GM18517 (cell line): Measurements from ENCODE around the gene FGF3.

Experiments used
- ATAC-seq: cut with Tn5 transposase; IDR thresholded peaks from one replicate; pipeline ENCODE4 v1.9.1; 2021; ENCODE audit warnings: mild to moderate bottlenecking, moderate library complexity; ENCODE audit not compliant: unreplicated experiment

Gene FGF3

DNA sequence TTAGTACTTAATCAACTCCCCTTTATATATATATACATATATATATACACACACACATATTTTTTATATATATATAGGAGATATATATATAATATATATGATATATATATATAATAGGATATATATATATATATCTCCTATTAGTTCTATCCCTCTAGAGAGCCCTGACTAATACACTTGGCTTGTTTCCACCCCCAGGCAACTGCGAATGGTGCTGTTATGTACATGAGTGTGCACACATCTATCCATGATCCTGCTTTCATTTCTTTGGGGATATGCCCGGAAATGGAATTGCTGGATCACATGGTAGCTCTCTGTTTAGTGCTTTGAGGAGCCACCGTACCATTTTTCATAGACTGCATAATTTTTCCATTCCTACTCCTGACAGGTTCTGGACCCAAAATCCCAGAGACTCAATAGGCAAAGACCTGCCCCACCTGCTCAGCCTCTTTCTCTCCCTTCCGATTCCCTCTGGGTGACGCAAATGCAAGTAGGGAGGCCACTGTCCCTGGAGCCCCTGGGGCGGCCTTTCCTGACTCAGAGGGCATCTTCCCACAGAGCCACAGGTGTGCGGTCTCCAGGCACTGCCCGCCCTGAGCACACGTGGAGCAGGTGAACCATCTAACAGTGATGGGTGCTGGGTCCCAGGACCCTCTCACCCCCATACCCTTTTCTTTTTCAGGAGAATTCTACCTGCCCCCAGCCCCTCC, 12.0 kb downstream of the FGF3 start:
- no peak for ATAC-seq

DNA sequence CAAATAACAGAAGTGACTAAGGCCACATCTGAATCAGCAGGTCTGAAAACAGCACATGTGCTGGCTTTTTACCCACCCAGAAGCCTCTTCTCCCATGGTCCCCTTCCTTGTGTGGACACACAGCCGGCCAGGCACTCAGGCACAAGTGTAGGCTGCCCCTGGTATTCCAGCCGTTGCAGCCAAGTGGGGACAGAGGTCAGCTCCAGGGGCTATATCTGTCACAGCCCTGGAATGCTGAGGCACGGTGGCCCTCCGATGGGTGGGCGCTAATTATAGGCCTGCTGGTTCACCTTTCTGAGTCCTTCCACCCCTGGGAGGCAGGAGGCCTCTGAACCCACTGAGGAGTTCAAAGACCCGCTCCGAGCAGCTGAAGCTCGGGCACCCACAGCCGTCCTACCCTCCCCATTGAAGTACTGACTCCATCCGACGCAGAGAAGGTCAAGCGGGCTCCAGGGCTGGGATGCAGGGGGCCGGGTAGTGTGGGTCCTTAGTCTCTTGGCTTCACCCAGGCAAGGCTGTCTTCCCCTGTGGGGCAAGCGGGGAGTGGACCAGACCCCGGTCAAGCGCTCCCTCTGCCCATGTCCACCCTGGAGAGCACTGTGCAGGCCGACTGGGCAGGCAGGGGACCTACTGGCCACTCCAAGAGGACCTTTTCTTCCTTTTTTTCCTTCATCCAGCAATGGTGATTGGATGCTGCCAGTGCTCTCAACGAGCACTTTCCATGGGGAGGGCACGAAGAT, 14.3 kb downstream of the FGF3 start:
- ATAC-seq: no peak

DNA sequence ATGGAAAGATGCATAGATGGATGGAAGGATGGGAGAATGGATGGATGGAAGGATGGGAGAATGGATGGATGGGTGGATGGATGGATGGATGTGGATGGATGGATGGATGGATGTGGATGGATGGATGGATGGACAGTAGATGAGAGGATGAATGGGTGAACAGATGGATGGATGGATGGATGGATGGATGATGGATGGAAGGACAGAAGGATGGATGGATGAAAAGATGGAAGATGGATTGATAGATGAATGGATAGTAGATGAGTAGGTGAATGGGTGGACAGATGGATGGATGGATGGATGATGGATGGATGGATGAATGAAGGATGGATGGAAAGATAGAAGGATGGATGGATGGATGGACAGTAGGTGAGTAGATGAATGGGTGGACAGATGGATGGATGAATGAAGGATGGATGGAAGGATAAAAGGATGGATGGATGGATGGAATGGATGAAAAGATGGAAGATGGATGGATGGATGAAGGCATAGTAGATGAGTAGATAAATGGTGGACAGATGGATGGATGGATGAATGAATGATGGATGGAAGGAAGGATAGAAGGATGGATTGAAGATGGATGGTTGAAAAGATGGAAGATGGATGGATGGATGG, 15.5 kb downstream of the FGF3 start:
- ATAC-seq: no peak

DNA sequence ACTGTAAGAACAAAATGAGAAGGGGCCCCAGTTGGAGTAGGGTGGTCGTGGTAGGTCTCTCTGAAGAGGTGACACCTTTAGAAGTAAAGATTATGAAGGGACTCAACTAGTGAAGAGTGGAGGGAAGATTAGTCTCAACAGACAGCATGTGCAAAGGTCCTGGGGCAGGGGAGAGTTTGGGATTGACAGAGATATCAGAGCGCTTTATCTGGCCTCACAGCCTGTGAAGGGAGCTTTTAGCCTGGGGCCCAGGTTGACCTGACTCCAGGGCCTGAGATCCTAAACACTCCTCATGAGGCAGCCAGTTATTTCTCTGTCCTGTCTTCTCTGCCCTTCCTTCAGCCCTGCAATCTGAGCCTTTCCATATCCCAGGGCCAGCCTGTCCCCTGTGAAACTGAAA, 16.2 kb downstream of the FGF3 start:
- no peak for ATAC-seq

DNA sequence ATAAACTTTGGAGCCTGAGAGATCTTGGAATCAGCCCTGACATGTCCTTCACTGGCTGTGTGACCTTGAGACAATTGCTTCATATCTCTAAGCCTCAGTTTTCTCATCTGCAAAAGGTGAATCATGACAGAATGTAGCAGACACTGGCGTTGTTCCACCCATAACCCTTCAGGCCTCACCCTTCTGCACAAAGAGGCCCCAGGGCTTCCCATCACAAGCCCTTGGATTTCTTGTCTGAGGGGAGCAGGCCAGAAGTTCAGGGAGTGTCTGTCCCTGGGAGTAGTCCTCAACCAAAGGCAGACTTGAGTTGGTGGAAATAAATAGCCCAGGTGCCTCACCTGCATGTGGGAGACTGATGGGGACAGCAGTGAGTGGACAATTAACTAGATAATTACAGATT, 16.6 kb downstream of the FGF3 start:
- ATAC-seq: no peak

DNA sequence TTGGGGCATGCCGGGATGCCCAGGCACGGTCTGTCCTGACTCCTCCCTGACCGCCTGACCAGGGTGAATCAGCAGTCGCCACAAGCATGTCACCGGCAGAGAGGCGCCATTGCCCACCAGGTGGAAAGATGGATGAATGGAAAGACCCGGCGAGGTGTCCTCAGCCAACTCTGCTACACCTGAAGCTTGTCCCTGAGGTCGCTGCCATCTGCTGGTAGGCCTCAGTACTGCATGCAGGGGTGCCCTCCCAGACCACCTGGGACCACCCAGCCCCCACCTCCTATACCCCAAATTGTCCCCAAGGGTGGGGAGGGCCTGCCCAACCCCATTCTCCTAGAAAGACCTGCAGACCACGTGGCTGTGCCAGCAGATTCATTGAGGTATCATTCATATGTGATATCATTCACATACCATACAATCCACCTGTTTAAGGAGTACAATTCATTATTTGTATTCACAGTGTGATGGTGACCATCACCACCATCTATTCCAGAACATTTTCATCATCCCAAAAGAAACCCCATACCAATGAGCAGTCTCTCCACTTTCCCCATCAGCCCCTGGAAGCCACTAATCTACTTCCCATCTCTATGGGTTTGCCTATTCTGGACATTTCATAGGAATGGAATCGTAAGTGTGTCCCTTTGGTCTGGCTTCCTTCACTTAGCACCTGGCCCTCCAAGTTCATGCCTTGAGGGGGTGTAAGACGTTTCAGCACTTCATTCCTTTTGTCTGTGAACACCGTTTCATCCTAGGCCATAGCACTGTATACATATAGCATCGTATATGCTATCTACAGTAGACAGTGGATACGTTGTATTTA, 17.5 kb downstream of the FGF3 start:
- ATAC-seq: no peak

DNA sequence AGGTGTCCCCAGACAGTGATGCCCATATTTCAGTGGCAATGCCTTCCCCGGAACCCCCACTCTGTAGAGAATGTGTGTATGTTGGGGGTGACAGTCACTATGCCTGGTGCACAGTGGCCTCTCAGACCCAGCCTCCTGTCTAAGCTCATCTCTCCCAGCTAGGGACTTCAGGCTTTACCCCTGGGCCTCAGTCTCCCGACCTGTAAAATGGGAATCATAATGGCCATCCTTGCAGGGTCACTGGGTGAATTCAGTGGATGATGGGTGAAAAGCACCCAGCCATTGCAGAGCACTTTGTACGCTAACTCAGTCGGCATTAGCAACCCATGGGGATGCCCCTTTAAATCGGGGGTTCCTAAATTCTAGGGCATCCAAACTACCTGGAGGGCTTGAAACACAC, 18.9 kb downstream of the FGF3 start:
- ATAC-seq: no peak

DNA sequence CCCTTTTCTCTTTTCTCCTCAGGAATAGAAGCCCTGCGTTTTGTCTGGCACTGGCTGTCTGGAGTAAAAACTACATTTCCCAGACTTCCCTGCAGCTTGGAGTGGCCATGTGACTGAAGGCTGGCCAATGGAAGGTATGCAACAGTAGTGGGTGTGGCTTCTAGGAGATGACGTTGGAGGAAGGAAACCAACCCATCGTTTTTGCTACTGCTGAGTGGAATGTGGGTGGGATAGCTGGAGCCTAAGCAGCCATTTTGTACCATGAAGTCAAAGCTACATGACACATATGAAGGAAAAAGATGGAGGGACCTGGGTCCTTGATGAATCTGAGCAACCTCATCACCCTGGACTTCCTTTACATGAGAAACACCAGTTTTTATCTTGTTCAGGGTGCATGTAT, 19.6 kb downstream of the FGF3 start:
- ATAC-seq: no peak

DNA sequence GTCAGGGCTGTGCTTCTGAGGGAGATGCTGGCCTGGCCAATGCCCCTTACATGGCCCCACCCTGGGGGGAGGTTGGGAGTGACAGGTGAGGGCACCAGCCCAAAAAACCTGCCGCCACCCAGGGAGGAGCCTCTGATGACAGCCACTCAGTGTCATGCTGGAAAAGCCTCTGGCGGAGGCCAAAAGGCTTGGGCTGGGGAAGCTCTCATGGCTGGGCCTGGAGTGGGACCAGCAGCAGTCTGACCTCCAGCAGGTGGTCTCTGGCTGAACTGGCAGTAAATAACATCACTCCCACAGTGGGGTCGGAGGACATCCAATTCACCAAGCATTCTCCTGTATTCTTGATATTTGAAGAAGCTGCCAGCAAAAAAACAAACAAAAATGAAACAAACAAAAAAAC, 20.1 kb downstream of the FGF3 start:
- ATAC-seq: no peak

DNA sequence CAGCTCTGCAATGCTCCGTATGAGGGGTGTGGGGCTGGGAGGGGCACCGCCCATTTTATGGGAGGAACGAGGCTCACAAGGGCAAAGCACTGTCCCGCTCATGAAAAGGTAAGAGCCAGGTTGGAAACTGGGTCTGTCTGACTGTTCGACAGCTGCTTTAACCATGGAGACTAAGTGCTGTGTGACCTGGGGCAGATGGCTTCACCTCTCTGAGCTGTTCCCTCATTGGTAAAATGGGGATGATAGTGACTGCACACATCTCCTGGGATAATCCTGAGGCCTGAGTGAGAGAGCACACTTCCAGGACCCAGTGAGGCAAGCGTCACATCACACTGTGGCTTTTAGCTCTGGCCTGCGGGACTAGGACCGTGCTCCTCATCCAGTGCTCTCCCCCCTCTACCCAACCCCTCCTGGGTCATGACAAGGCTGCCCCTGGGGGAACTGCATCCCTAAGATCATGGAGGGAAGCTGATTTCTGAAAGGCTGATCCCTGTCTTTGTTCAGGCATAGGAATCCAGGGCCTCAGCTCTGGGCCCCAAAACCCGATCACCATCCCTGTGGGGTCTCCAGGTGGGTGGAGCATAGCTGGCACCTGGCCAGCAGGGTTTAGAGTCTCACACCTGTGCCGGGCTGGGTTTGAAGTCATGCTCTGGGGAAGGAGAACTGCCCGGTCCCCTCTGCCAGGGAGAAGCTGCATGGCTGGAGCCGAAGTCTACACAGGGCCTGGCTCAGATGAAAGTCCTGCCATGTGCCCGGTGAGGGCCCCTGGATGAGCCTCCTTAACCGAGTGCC, 21.3 kb downstream of the FGF3 start:
- no peak for ATAC-seq

DNA sequence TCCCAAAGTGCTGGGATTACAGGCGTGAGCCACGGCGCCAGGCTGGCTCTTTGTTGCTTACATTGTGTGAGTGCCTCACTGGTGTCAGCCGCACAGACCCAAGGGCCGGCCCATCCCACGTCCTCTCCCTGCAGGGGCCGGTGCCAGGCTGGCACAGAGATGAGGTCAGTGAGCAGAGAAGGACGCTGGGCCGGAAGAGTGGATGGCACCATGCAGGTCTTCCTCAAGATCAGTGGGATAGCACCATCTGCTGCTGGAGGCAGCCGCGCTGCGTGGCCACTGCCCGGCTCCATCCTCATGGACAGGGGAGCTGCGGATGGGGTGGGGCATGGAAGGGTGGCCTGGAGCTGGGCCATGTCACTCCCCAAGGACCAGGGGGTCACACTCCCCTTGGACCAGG, 22.1 kb downstream of the FGF3 start:
- ATAC-seq: no peak

DNA sequence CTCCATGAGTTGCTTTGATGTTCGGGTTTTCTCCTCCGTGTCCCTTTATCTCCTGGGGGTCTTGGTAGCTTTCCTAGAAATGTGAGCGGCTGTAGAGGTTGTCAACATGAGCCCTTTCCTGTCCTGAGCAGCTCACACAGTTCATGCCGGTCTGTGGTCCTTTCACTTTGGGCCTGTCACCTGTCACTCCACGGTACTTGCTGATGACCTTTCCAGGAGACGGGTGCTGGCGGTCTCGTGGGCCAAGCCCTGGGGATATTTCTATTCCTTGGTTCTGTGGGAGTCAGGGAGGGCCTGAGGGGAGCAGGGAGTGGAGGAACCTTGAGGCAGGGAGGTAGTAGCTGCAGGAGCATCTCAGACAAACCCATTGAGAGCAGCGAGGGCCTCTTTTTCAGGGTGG, 23.2 kb downstream of the FGF3 start:
- ATAC-seq: no peak

DNA sequence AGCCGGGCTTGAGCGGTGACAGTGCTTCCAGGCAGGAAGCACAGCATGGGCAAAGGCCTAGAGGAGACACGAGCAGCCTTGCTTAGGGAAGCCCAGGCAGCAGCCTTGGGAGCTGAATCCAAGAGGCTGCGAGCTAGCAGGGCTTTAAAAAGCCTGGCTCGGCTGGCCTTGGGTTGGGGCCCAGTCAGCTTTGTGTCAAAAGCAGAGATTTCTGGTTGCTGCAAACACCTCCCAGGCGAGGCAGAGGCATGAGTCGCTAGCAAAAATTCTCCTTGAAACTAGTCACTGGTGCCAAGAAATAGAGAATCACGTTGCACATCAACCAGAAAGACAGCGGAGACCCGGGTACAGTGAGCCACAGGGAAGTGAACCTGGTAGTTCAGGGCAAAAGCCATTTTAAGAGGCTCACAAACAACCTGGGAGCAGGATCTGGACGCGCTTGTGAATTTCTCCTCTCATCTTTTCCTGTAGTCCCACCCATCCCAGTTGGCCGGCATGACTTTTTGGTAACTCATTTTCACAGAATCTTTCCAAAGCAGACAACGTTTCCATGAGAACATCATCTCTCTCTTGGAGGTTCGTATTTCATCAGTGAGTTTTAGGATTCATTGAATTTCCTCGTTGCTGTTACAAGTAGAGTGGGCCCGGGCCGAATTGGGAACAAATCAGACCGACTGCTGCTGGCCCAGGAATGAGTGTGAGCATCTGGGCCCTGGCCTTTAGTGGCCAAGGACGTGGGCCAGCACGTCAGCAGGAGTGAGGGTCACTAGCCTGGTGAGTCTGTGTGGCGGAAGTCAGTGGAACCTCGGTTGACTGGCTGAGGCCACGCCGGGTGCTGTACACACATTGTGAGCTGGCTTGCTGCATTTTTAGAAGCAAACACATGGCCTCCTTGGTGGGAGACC, 27.7 kb downstream of the FGF3 start:
- no peak for ATAC-seq

DNA sequence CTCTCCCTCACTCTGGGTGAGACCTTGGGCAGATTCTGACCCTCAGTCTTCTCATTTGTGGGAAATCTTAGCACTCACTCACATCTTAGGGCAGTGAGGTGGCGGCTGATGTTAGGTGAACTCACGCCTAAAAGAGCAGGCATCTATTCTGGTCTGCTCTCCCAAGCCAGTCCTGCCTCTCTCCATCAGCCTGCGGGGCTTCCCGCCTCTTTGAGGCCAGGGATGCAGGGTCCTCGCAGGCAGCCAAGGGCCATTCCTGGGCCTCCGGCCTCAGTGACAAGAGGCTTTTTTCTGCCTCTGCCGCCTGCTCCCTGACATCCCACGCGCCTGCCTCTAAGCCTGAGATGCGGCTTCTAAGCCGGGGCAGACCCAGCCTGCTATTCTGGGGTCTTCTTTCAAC, 30.3 kb downstream of the FGF3 start:
- no peak for ATAC-seq

DNA sequence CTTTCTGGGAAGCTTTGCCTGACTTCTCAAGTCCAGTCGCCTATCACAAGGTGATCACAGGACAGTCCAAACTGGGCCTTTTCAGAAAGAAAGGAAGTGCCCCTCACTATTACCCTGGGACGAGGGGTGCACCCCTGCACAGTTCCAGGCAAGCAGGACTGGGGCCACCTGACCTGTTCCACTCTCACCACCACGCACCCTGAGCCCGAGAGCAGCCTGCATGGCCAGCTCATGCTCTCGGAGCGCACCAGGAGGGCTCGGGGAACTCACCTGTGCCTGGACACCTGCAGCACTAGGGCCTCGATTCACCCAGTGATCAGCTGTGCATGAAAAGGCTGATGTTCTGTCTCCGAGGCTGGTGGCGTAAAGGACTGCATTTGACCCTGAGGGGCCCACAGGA, 31.3 kb downstream of the FGF3 start:
- ATAC-seq: no peak

DNA sequence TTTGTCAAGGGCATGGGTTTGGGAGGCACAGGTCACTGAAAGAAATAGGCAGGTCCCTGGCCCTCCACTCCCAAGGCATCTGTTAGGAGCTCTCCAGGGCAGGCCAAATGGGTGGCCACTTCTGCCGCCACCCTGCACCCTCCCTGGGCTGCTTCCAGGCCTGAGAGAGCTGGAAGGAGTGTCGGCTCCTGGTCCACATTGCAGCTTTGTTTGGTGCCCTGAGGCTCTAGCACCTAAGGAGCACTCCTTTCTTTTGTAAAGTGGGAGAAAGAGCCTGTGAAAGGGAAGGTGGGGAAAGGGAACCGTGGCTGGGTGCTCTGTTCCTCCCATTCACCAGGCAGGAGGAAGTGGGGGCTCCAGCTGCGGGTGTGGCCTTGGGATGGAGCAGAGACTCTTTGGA, 31.8 kb downstream of the FGF3 start:
- ATAC-seq: no peak

DNA sequence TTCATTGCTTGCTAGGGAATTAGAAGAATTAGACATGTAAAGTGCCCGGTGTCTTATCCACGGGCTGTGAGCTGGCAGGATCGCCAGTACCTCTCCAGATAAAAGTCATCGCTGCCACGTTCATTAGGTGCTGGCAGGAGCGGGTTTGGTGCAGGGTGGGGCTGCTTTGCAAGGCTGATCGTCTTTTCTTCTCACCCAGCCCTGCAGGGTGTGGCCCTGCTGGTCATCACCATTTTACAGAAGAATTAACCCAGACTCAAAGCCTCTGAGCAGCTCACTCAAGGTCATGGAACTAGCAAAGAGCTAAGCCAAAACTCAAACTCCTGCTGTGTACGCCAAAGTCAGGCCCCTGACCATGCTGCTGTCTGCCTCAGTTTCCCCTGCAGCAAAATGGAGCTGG, 38.0 kb downstream of the FGF3 start:
- no peak for ATAC-seq

DNA sequence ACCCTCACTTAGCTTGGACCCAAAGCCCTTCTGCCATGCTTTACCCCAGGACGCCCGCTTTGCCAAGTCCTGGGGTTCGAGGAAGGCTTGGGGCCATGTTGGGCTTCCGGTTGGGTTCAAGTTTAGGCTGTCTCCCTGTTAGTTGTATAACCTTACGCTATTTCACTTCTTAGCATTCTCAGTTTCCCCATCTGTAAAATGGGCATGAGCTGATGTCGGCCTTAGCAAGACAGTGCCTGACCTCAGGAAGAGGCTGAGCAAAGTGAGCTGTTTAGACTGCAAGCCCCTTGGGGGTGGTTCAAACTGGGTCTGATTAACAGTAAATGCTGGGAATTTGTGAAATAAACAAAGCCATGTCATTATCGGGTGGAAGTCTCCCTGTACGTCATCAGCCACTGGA, 40.8 kb downstream of the FGF3 start:
- ATAC-seq: no peak

DNA sequence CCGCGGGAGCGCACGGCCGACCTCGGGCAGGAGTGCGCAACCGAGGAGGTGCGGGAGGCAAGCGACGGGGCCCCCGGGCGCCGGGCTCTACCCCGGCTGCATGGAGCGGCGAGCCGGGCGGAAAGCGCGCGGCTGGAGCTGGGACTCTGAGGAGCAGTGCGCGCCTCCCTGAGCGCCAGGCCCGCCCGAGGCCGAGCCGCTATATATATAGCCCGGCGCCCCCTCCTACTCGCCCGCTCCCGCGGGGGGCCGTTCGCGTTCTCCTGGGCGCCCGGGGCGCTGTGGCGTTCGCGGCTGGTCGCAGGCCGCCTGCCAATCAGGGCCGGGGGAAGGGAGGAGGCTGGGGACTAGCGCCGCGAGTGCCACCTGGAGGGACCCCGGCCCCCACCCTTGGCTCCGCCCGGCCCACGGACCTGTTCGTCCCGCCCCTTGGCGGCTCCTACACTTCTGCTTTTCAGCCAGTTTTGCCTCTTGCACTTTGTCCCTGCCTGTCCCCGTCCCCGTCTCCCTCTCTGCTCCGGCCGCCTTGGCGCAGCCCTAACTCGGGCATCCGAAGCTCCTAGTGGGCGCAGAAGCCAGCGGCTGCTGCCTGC, 44.0 kb downstream of the FGF3 start, which contains the start of gene FGF4:
TSS of gene FGF4 (minus strand) at position 179 of the 593 bp plus-strand sequence. CDS start 257 bp downstream, outside the sequence.
- ATAC-seq: no peak
